ENCODE measurements around the gene MAST2.

DNA sequence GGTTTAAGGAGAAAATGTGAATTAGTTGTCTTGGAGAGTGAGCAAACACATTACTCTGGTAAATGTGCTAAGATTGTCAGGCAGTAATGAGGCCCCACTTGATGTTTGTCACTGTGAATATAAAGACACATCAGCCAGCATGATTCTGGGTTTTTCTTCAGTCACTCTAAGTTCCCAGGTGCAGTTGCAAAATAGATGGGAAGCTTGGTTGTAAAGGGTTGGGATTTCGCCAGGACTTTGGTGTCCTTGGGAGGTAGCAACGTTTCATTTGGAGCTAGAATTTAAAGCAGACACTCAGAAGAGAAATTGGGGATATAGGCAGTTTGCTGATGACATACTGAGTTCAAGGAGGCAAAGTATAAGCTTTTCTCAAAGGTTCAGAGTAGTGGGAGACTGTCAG, 154.3 kb downstream of the MAST2 start:
- TF ChIP-seq, protein P1, sequence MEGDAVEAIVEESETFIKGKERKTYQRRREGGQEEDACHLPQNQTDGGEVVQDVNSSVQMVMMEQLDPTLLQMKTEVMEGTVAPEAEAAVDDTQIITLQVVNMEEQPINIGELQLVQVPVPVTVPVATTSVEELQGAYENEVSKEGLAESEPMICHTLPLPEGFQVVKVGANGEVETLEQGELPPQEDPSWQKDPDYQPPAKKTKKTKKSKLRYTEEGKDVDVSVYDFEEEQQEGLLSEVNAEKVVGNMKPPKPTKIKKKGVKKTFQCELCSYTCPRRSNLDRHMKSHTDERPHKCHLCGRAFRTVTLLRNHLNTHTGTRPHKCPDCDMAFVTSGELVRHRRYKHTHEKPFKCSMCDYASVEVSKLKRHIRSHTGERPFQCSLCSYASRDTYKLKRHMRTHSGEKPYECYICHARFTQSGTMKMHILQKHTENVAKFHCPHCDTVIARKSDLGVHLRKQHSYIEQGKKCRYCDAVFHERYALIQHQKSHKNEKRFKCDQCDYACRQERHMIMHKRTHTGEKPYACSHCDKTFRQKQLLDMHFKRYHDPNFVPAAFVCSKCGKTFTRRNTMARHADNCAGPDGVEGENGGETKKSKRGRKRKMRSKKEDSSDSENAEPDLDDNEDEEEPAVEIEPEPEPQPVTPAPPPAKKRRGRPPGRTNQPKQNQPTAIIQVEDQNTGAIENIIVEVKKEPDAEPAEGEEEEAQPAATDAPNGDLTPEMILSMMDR (IDR thresholded peaks at IDR 0.05): no peak
- TF ChIP-seq POLR2A (IDR thresholded peaks at IDR 0.05): no peak
